Endothelial cell (in vitro differentiated cells): Measurements from ENCODE around the gene SOX18. TPM values are rescaled to one million over a fixed set of nuclear protein-coding genes. Genes with fewer than 3 reads are reported as not detected.

Source experiments
- DNase-seq: peaks from one replicate; pipeline ENCODE4 v3.0.0; 2021; ENCODE audit warnings: low spot score
- H3K27ac Mint-ChIP-seq: one replicate; pipeline ENCODE4 v1.8.0; 2021; ENCODE audit warnings: mixed read lengths, inconsistent platforms; ENCODE audit not compliant: unreplicated experiment
- H3K27me3 Mint-ChIP-seq: one replicate; pipeline ENCODE4 v1.8.0; 2021; ENCODE audit warnings: mild to moderate bottlenecking, moderate library complexity, mixed read lengths, inconsistent platforms; ENCODE audit not compliant: unreplicated experiment
- H3K36me3 Mint-ChIP-seq: one replicate; pipeline ENCODE4 v1.8.0; 2021; ENCODE audit warnings: mild to moderate bottlenecking, low read depth, mixed read lengths, inconsistent platforms; ENCODE audit not compliant: unreplicated experiment
- H3K4me1 Mint-ChIP-seq: one replicate; pipeline ENCODE4 v1.8.0; 2021; ENCODE audit warnings: mild to moderate bottlenecking, mixed read lengths, inconsistent platforms; ENCODE audit not compliant: unreplicated experiment
- H3K4me3 Mint-ChIP-seq: one replicate; pipeline ENCODE4 v1.8.0; 2021; ENCODE audit warnings: mild to moderate bottlenecking, mixed read lengths, inconsistent platforms; ENCODE audit not compliant: unreplicated experiment
- H3K9me3 Mint-ChIP-seq: one replicate; pipeline ENCODE4 v1.8.0; 2021; ENCODE audit warnings: mixed read lengths, inconsistent platforms; ENCODE audit not compliant: unreplicated experiment
- total RNA-seq: library from RNA; stranded (reverse); fragmentation: NEBNext Ultra II Directional; extraction: Animal tissue kit (Norgen Biotek cat#: 25700); gene quantifications from one replicate; pipeline ENCODE4 v1.2.1, GENCODE V29; 2021; ENCODE audit not compliant: unreplicated experiment
- TF ChIP-seq, protein P1 (sequence below): fragments of 200-600 bp; sonication (generic); IDR thresholded peaks from one replicate; pipeline ENCODE4 v1.5.0; 2021; ENCODE audit warnings: antibody characterized with exemption; ENCODE audit not compliant: unreplicated experiment

Gene SOX18
- total RNA-seq, 1 donor from 2014 or later, result 149 TPM

DNA sequence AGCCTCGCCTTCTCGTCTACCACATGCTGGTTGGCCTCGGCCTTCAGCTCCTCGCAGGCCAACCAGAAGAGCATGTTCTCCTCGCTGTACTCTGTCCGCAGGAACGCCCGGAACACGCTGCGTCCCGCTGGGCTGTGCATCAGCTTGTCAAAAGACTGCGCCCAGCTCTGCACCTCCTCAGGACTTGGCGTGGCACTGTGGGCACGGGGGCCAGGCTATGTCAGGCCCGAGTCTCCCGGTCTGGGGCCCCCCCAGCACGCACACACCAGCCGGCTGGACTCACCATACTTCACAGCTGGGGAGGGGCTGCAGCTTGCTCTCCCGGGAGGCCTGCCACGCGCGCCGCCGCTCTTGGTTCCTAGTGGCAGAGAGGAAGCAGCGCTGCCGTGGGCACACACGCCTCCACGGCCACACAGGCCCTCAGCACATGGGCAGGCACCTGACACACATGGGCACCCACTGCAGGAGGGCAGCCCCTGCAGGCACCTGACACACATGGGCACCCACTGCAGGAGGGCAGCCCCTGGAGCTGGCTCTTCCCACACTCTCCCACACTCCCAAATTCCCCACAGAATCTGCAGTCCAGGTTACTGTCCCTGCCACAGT, 24.8 kb upstream of the SOX18 start:
- no peaks in the 10 kb centered on the region for H3K36me3 Mint-ChIP-seq
- no peak for DNase-seq
- TF ChIP-seq, protein P1, sequence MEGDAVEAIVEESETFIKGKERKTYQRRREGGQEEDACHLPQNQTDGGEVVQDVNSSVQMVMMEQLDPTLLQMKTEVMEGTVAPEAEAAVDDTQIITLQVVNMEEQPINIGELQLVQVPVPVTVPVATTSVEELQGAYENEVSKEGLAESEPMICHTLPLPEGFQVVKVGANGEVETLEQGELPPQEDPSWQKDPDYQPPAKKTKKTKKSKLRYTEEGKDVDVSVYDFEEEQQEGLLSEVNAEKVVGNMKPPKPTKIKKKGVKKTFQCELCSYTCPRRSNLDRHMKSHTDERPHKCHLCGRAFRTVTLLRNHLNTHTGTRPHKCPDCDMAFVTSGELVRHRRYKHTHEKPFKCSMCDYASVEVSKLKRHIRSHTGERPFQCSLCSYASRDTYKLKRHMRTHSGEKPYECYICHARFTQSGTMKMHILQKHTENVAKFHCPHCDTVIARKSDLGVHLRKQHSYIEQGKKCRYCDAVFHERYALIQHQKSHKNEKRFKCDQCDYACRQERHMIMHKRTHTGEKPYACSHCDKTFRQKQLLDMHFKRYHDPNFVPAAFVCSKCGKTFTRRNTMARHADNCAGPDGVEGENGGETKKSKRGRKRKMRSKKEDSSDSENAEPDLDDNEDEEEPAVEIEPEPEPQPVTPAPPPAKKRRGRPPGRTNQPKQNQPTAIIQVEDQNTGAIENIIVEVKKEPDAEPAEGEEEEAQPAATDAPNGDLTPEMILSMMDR, result no peak
- H3K27me3 Mint-ChIP-seq, result peaks cover 4% of the 10 kb centered on the region
- no peaks in the 10 kb centered on the region for H3K9me3 Mint-ChIP-seq
- no peaks in the 10 kb centered on the region for H3K4me1 Mint-ChIP-seq
- H3K4me3 Mint-ChIP-seq, result no peak overlapping the region
- H3K27ac Mint-ChIP-seq, result no peak overlapping the region

DNA sequence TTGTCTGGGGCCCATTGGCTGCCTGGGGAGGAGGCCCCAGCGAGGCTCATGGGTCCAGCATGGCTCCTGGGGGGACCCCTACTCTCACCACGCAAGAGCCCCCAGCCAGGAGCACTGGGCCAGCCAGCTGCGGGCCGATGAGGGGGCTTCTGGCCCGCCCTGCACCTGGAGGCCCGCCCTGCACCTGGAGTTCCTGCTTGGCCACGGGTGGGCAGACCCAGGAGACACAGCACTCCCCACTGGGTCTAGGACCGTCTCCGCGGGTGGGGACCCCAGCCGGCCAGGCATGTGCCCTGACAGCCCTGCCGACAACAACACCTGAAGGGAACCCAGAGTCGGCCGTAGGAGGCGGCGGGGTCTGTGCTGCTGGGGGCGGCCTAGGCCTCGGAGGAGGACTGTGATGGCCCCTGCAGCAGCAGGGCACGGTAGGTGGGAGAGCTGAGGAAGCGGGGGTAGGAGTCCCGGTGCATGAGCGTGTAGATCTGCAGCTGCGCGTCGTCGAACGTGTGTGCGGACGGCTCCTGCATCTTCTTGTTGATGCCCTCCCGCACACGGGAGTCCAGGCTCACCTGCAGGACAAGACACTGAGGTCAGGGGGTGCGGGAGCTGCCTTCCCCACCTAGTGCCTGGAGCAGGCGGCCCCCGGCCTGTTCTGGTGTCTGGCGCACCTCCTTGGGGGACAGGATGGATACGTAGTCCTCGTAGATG, 24.2 kb upstream of the SOX18 start:
- H3K36me3 Mint-ChIP-seq, result no peaks in the 10 kb centered on the region
- H3K4me3 Mint-ChIP-seq, result no peak overlapping the region
- H3K9me3 Mint-ChIP-seq, result no peaks in the 10 kb centered on the region
- TF ChIP-seq, protein P1, result no peak
- no peak overlapping the region for H3K27ac Mint-ChIP-seq
- H3K4me1 Mint-ChIP-seq, result no peaks in the 10 kb centered on the region
- no peak for DNase-seq
- peaks cover 5% of the 10 kb centered on the region for H3K27me3 Mint-ChIP-seq

DNA sequence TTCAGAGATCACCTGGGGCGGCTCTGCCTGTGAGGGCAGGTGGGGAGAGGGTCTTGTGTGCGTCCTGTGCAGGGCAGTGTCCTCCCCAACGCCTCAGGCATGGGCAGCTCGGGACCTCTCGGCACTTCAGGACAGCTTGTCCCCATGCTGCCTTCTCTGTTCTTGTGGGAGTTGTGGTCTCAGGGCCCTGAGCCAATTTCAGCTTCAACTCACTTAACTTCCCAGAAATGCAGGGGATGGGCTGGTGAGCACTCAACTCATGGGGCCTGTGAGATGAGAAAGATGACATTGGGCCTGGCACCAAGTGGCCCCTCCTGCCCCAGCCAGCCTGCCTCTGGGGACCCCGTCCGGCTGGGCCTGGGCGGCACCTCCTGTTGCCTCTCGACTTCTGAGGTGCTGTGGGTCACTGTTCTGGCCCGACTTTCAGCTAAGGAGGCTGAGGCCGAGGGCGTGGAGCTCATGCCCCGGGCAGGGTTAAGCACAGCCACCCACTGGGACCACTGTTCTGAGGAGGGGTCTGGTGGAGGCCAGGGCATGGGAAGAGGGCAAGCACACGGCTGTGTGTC, 23.1 kb upstream of the SOX18 start:
- DNase-seq, result no peak
- peaks cover 7% of the 10 kb centered on the region for H3K27me3 Mint-ChIP-seq
- H3K36me3 Mint-ChIP-seq, result no peaks in the 10 kb centered on the region
- no peak overlapping the region for H3K27ac Mint-ChIP-seq
- no peaks in the 10 kb centered on the region for H3K4me1 Mint-ChIP-seq
- no peak overlapping the region for H3K4me3 Mint-ChIP-seq
- no peaks in the 10 kb centered on the region for H3K9me3 Mint-ChIP-seq
- TF ChIP-seq, protein P1, result no peak

DNA sequence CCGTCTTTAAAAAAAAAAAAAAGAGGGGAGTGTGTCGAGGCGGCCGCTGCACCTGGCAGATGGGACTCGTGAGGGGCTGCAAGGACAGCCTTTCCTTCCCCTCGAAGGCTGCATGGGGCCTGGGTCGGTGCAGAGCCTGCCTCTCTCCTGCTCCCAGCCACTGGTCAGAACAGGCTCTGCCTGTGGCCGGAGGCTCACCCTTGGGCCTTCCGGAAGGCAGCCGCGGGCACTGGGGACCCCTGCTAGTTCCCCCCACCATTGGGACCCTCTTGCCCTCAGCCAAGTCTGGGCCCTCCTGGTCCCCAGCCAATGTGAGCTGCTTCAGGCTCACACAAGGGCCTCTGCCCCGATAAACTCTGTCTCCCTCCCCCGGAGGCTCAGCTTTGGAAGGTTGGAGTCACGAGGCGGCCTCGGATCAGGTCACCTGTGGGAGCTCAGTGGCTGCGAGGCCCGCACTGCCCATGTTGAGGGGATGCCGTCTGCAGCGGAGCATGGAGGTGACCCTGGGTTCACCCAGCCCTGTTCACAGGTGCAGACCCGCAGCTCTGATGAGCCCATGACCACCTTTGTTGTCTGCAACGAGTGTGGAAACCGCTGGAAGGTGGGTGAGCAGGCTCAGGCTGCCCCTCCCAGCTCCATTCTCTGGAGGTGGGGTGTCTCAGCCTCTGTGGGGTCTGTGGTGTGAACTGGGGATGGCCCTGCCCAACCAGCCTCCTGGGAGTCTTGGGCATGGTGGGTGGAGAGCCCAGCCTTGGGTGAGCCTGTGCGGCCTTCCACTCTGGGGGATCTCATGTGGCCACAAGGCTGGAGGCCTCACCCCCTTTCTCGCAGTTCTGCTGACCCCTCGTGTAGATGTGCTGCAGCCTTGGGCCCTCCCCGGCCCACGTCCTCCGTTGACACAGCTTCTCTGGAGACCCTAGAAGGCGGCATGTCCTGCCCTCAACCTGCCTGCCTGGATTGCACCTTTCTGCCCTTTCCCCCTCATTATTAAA, 22.2 kb upstream of the SOX18 start:
- no peak for DNase-seq
- H3K9me3 Mint-ChIP-seq, result no peaks in the 10 kb centered on the region
- H3K27ac Mint-ChIP-seq, result no peak overlapping the region
- H3K4me3 Mint-ChIP-seq, result no peak overlapping the region
- TF ChIP-seq, protein P1, result no peak
- H3K36me3 Mint-ChIP-seq, result no peaks in the 10 kb centered on the region
- peaks cover 7% of the 10 kb centered on the region for H3K27me3 Mint-ChIP-seq
- peaks cover 3% of the 10 kb centered on the region for H3K4me1 Mint-ChIP-seq
